Peyer's patch (tissue), 4 donors: Measurements from ENCODE around the gene EZH1. TPM values are rescaled to one million over a fixed set of nuclear protein-coding genes. Genes with fewer than 3 reads are reported as not detected.

ENCODE experiments used
- DNase-seq, 3 donors: peaks; one replicate each; pipeline ENCODE4 v3.0.0-alpha.2; 2017 to 2019
- H3K27ac ChIP-seq, 4 donors: fragments of 200-600 bp; sonication (generic); one replicate each; pipeline ENCODE4 v1.5.1; 2016 to 2019
- H3K27me3 ChIP-seq, 2 donors: fragments of 200-600 bp; sonication (generic); one replicate each; pipeline ENCODE4 v1.5.1; 2019
- H3K36me3 ChIP-seq, 3 donors: fragments of 200-600 bp; sonication (generic); one replicate each; pipeline ENCODE4 v1.5.1; 2016 to 2019
- H3K4me1 ChIP-seq, 4 donors: fragments of 200-600 bp; sonication (generic); one replicate each; pipeline ENCODE4 v1.5.1; 2016 to 2019
- H3K4me3 ChIP-seq, 4 donors: fragments of 200-600 bp; sonication (generic); 1 replicate in 3 of 4; 2 replicates in 1 of 4; pipeline ENCODE4 v1.5.1; 2016 to 2019; ENCODE audit warnings: mild to moderate bottlenecking in 1 of 4
- H3K9me3 ChIP-seq, 4 donors: fragments of 200-600 bp; sonication (generic); one replicate each; pipeline ENCODE4 v1.5.1; 2016 to 2019; ENCODE audit warnings: mild to moderate bottlenecking in 1 of 4
- POLR2A ChIP-seq, 2 donors: fragments of 450-650 bp; IDR thresholded peaks; one replicate each; pipeline ENCODE4 v1.5.1; 2017; ENCODE audit warnings: antibody characterized with exemption in 2 of 2, mild to moderate bottlenecking in 2 of 2, moderate library complexity in 2 of 2
- total RNA-seq, 4 donors: library from RNA; depleted of rRNA; stranded (reverse); fragments of >200 nt; gene quantifications; one replicate each; pipeline ENCODE4 v1.1.0, GENCODE V29; 2016
- TF ChIP-seq, protein P1 (sequence below), 6 experiments: fragments of 450-650 bp in 4 of 6; fragments of 200-600 bp in 2 of 6; sonication (generic) in 1 of 6; IDR thresholded peaks; one replicate each; pipeline ENCODE4 v1.5.1; 2017 to 2019; ENCODE audit warnings: antibody characterized with exemption in 6 of 6, mild to moderate bottlenecking in 3 of 6, moderate library complexity in 1 of 6

Gene EZH1
- total RNA-seq, 4 donors from 2014 or later, result 33.5 to 120 (median 64.4) TPM

DNA sequence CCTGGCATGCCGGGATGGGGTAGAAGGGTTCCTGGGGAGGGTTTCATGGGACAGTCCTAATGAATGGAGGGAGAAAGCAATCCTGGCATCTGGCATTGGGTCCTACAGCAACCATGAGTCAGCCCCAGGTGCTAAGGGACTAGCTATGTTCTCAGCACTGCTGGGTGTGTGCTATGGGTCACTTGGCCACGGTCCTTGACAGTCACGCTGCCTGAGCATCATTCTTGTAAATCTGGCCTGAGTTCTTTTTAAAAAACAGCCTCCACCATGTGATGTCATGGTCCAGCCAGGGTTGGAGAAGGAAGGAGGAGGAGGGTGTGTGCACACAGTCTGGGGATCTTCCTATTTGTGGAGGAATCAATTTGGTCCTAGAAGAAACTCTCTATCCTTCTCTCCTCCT is 9.9 kb upstream of the EZH1 start:
- H3K4me3 ChIP-seq, result no peak overlapping the region
- H3K9me3 ChIP-seq, result peaks cover 0 to 4% (median 0%) of the 10 kb centered on the region in 4 donors
- peak in 2 of 3 donors; percentile 39 to 62 for DNase-seq
- H3K27me3 ChIP-seq, result no peaks in the 10 kb centered on the region
- no peak overlapping the region for H3K27ac ChIP-seq
- H3K4me1 ChIP-seq, result peaks cover 0 to 6% (median 0%) of the 10 kb centered on the region in 4 donors
- no peaks in the 10 kb centered on the region for H3K36me3 ChIP-seq
- TF ChIP-seq, protein P1, sequence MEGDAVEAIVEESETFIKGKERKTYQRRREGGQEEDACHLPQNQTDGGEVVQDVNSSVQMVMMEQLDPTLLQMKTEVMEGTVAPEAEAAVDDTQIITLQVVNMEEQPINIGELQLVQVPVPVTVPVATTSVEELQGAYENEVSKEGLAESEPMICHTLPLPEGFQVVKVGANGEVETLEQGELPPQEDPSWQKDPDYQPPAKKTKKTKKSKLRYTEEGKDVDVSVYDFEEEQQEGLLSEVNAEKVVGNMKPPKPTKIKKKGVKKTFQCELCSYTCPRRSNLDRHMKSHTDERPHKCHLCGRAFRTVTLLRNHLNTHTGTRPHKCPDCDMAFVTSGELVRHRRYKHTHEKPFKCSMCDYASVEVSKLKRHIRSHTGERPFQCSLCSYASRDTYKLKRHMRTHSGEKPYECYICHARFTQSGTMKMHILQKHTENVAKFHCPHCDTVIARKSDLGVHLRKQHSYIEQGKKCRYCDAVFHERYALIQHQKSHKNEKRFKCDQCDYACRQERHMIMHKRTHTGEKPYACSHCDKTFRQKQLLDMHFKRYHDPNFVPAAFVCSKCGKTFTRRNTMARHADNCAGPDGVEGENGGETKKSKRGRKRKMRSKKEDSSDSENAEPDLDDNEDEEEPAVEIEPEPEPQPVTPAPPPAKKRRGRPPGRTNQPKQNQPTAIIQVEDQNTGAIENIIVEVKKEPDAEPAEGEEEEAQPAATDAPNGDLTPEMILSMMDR (IDR thresholded peaks at IDR 0.05), result no peak
- TF ChIP-seq POLR2A (IDR thresholded peaks at IDR 0.05), result no peak

DNA sequence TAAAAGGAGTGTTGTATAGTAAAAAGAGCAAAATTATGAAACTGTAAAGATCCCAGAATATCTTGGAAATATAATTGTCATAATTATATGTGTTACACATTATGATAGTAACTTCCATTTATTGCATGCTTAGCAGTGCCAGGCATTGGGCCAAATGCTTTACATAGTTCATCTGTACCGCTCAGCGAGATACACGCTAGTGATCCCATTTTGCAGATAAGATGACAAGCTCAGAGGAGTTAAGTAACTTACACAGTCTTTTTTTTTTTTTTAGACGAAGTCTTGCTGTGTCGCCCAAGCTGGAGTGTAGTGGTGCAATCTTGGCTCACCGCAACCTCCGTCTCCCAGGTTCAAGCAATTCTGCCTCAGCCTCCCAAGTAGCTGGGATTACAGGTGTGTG is 6.8 kb upstream of the EZH1 start:
- no peak for DNase-seq
- Histone ChIP-seq H3K9me3 (peaks cover 0 to 4% (median 0%) of the 10 kb centered on the region in 4 donors), H3K27me3 (no peaks in the 10 kb centered on the region), H3K4me1 (peaks cover 0 to 6% (median 0%) of the 10 kb centered on the region in 4 donors), H3K27ac (no peak overlapping the region), H3K4me3 (no peak overlapping the region), H3K36me3 (no peaks in the 10 kb centered on the region)
- TF ChIP-seq, protein P1 (IDR thresholded peaks at IDR 0.05), result no peak
- no peak for TF ChIP-seq POLR2A (IDR thresholded peaks at IDR 0.05)

DNA sequence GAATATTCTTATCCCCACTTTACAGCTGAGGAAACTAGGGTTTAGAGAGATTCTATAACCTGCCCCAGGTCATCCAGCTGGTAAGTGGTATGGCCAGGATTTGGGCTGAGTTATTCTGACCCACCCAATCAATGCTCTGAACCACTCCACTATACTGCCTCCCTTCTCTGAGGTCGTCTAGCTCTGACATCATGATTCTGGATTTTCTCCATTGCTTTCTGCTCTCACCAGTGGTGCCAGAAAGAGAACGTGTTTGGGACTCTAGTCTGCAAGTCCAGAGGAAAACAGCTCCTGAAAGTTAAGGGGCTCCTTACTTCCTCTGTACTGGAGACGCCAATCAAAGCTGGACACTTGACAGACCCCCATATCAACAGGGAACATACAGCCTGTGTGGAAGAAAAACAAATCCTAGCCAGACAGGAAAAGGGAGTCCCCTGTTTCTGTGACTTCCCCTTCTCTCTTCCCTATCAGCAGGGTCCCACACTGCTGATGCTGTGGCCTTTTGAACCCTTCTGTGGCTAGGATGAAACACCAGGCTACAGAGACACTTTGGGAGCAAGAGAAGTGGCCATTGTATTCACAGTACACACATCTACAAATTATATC is 6.0 kb upstream of the EZH1 start:
- TF ChIP-seq, protein P1 (IDR thresholded peaks at IDR 0.05), result no peak
- TF ChIP-seq POLR2A (IDR thresholded peaks at IDR 0.05), result no peak
- Histone ChIP-seq H3K4me3 (no peak overlapping the region), H3K27ac (peak overlapping the region in 3 of 4 donors; percentile 1 to 27 (median 12)), H3K4me1 (peaks cover 0 to 6% (median 0%) of the 10 kb centered on the region in 4 donors), H3K27me3 (no peaks in the 10 kb centered on the region), H3K36me3 (no peaks in the 10 kb centered on the region), H3K9me3 (peaks cover 0 to 4% (median 0%) of the 10 kb centered on the region in 4 donors)
- no peak for DNase-seq

DNA sequence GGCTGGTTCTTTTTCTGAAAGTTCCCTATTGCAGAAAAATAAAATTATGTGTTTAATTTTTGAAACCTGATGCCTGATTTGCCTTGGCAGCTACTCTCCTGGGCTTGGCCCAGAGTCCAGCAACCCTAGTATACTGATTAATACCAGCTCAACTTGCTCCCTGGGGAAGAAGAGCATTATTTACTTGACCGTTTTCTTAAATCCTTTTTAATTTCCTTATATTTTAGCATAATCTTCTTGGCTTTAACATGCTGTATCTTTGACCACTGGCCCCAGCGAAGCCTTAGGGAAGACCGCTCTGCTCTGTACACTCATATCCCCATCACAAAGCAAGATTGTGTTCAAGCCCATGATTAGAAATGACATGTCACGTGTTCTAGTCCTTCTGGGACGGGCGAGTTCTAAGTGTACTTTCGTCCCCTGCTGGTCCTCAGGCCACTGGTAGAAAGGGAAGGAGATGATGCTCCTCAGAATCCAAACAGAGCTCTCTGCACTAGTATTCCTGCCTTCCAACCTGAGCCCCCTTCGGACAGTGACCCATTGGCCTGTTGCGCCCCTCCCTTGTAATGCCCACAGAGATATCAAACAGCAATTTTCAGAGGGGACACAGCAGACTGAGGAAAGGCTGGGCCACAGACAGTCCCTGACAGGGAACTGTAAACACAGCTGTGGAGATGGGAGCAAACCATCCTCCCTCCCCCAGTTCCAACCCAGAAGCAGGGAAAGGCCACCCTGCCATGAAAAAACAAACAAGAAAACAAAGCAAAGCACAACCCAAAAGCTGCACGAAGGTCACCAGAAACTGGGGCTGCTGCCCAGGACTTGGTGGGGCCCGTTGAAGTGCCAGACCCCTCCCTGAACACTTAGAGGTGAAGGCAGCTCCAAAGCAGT is 4.3 kb upstream of the EZH1 start:
- Histone ChIP-seq H3K27me3 (no peaks in the 10 kb centered on the region), H3K4me1 (peaks cover 0 to 9% (median 2%) of the 10 kb centered on the region in 4 donors), H3K9me3 (no peaks in the 10 kb centered on the region), H3K27ac (peak overlapping the region; percentile 36 to 63 (median 42)), H3K36me3 (no peaks in the 10 kb centered on the region), H3K4me3 (no peak overlapping the region)
- DNase-seq, result no peak
- TF ChIP-seq, protein P1 (IDR thresholded peaks at IDR 0.05), result no peak
- TF ChIP-seq POLR2A (IDR thresholded peaks at IDR 0.05), result no peak

DNA sequence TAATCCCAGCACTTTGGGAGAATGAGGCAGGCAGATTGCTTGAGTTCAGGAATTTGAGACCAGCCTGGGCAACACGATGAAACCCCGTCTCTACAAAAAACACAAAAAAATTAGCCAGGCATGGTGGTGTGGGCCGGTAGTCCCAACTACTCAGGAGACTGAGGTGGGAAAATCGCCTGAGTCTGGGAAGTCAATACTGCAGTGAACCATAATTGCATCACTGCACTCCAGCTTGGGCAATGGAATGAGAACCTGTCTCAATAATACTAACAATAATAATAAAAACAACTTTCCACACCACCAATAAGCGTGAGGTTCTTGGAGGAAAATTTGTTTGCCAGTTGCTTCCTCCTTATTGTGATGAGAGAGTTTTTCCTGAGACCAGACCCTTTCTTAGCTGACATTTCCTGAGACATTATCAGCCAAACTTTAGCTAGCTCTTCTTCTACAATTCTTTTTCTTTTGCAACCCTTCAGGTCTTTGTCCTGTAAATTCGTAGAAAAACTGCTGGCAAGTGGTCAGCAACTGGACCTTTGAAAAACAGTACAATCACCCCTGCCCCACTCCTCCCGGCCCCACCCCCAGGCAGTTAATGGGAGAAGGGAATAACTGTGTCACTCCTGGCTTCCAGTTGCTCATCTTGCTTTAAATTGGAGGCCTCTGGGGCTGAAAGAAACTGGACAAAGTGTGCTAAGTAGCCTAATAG is 3.5 kb upstream of the EZH1 start:
- Histone ChIP-seq H3K36me3 (no peaks in the 10 kb centered on the region), H3K4me1 (peaks cover 0 to 12% (median 4%) of the 10 kb centered on the region in 4 donors), H3K27ac (peak overlapping the region in 3 of 4 donors; percentile 23 to 63 (median 36)), H3K27me3 (no peaks in the 10 kb centered on the region), H3K9me3 (no peaks in the 10 kb centered on the region), H3K4me3 (no peak overlapping the region)
- TF ChIP-seq POLR2A (IDR thresholded peaks at IDR 0.05), result no peak
- TF ChIP-seq, protein P1 (IDR thresholded peaks at IDR 0.05), result no peak
- no peak for DNase-seq
